Measurements from ENCODE around the gene SDF2.

The SDF2 gene

GRCh38 chr17:28684963-28685362 lies 23.3 kb upstream of the SDF2 start:
- Histone ChIP-seq H3K4me3 (ENCODE audit: low read length) (no peak overlapping the region), H3K4me2 (ENCODE audit: low read depth, low read length) (no peak overlapping the region), H4K20me1 (ENCODE audit: insufficient read depth, low read length) (no peaks in the 10 kb centered on the region), H3K27me3 (replicated peaks; ENCODE audit: insufficient read depth, low read length) (no peaks in the 10 kb centered on the region), H3K27ac (ENCODE audit: low read length) (no peak overlapping the region), H3F3A (ENCODE audit: insufficient read depth, low read length) (no peaks in the 10 kb centered on the region), H3K9me3 (replicated peaks; ENCODE audit: insufficient read depth, low read length) (no peaks in the 10 kb centered on the region), H3K79me2 (ENCODE audit: low read length) (no peaks in the 10 kb centered on the region), H2AFZ (ENCODE audit: low read length) (no peak overlapping the region), H3K4me1 (ENCODE audit: low read length) (no peaks in the 10 kb centered on the region), H3K9ac (ENCODE audit: low read length) (no peak overlapping the region), H3K36me3 (replicated peaks; ENCODE audit: insufficient read depth, low read length) (peaks cover 29% of the 10 kb centered on the region), H3K9me2 (replicated peaks; ENCODE audit: insufficient read depth, low read length) (no peaks in the 10 kb centered on the region)
- no peak for TF ChIP-seq EZH2phosphoT487 (IDR thresholded peaks at IDR 0.05; ENCODE audit: low read length)
- TF ChIP-seq, protein P1, sequence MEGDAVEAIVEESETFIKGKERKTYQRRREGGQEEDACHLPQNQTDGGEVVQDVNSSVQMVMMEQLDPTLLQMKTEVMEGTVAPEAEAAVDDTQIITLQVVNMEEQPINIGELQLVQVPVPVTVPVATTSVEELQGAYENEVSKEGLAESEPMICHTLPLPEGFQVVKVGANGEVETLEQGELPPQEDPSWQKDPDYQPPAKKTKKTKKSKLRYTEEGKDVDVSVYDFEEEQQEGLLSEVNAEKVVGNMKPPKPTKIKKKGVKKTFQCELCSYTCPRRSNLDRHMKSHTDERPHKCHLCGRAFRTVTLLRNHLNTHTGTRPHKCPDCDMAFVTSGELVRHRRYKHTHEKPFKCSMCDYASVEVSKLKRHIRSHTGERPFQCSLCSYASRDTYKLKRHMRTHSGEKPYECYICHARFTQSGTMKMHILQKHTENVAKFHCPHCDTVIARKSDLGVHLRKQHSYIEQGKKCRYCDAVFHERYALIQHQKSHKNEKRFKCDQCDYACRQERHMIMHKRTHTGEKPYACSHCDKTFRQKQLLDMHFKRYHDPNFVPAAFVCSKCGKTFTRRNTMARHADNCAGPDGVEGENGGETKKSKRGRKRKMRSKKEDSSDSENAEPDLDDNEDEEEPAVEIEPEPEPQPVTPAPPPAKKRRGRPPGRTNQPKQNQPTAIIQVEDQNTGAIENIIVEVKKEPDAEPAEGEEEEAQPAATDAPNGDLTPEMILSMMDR (IDR thresholded peaks at IDR 0.05; ENCODE audit: low read length) = no peak
- no peak for TF ChIP-seq EZH2 (optimal IDR thresholded peaks at IDR 0.05; ENCODE audit: low read depth, low read length)
- no peak for DNase-seq

DNA sequence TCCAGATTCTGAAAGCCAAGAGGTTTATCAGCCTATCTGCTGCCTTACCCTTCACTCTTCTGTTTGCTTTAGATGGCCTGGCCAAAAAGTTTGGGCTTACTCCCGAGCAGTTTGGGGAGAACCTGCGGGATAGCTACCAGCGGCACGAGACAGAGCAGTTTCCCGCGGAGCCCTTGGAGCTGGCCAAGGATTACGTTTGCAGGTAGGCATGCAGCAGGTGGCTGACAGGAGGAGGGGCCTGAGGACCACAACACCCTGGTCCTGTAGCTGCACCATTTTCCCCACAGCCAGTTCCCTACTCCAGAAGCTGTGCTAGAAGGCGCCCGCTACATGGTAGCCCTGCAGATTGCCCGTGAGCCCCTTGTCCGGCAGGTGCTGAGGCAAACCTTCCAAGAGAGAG lies 20.9 kb upstream of the SDF2 start:
- Histone ChIP-seq H4K20me1 (ENCODE audit: insufficient read depth, low read length) (no peaks in the 10 kb centered on the region), H3K27ac (ENCODE audit: low read length) (no peak overlapping the region), H3K4me3 (ENCODE audit: low read length) (no peak overlapping the region), H3K9ac (ENCODE audit: low read length) (no peak overlapping the region), H2AFZ (ENCODE audit: low read length) (no peak overlapping the region), H3F3A (ENCODE audit: insufficient read depth, low read length) (no peaks in the 10 kb centered on the region), H3K9me3 (replicated peaks; ENCODE audit: insufficient read depth, low read length) (no peaks in the 10 kb centered on the region), H3K9me2 (replicated peaks; ENCODE audit: insufficient read depth, low read length) (no peaks in the 10 kb centered on the region), H3K36me3 (replicated peaks; ENCODE audit: insufficient read depth, low read length) (peaks cover 14% of the 10 kb centered on the region), H3K27me3 (replicated peaks; ENCODE audit: insufficient read depth, low read length) (no peaks in the 10 kb centered on the region), H3K79me2 (ENCODE audit: low read length) (no peaks in the 10 kb centered on the region), H3K4me2 (ENCODE audit: low read depth, low read length) (no peak overlapping the region), H3K4me1 (ENCODE audit: low read length) (no peaks in the 10 kb centered on the region)
- TF ChIP-seq, protein P1 (IDR thresholded peaks at IDR 0.05; ENCODE audit: low read length) = no peak
- TF ChIP-seq EZH2 (optimal IDR thresholded peaks at IDR 0.05; ENCODE audit: low read depth, low read length) = no peak
- no peak for TF ChIP-seq EZH2phosphoT487 (IDR thresholded peaks at IDR 0.05; ENCODE audit: low read length)
- DNase-seq = no peak

GRCh38 chr17:28675980-28676379 lies 14.3 kb upstream of the SDF2 start:
- Histone ChIP-seq H3K4me3 (ENCODE audit: low read length) (no peak overlapping the region), H3K27me3 (replicated peaks; ENCODE audit: insufficient read depth, low read length) (no peaks in the 10 kb centered on the region), H3K9me3 (replicated peaks; ENCODE audit: insufficient read depth, low read length) (no peaks in the 10 kb centered on the region), H3K36me3 (replicated peaks; ENCODE audit: insufficient read depth, low read length) (peaks cover 24% of the 10 kb centered on the region), H4K20me1 (ENCODE audit: insufficient read depth, low read length) (no peaks in the 10 kb centered on the region), H3K4me2 (ENCODE audit: low read depth, low read length) (no peak overlapping the region), H2AFZ (ENCODE audit: low read length) (no peak overlapping the region), H3K9me2 (replicated peaks; ENCODE audit: insufficient read depth, low read length) (no peaks in the 10 kb centered on the region), H3K27ac (ENCODE audit: low read length) (no peak overlapping the region), H3F3A (ENCODE audit: insufficient read depth, low read length) (no peaks in the 10 kb centered on the region), H3K4me1 (ENCODE audit: low read length) (no peaks in the 10 kb centered on the region), H3K79me2 (ENCODE audit: low read length) (peaks cover 9% of the 10 kb centered on the region), H3K9ac (ENCODE audit: low read length) (no peak overlapping the region)
- peak; percentile 30 for DNase-seq
- TF ChIP-seq, protein P1 (IDR thresholded peaks at IDR 0.05; ENCODE audit: low read length) = peak; percentile 61
- TF ChIP-seq EZH2phosphoT487 (IDR thresholded peaks at IDR 0.05; ENCODE audit: low read length) (no peak), EZH2 (optimal IDR thresholded peaks at IDR 0.05; ENCODE audit: low read depth, low read length) (no peak)
